B cell (primary cell): ENCODE results near the gene CYP27C1. TPM values are rescaled to one million over a fixed set of nuclear protein-coding genes. Genes with fewer than 3 reads are reported as not detected.

Source experiments
- ATAC-seq: fragments of 200-7000 bp; cut with Tn5 transposase; one replicate; pipeline ENCODE4 v1.10.0; 2021; ENCODE audit warnings: low read depth, mild to moderate bottlenecking, moderate number of reproducible peaks, moderate library complexity
- CTCF ChIA-PET: fragments of 350-600 bp; sonication (Branson Sonifier 250); formaldehyde crosslinking; loops from one replicate; lab custom pipeline; 2021; ENCODE audit warnings: antibody characterized with exemption, inconsistent platforms; lab: Charles Lee
- POLR2A ChIA-PET: fragments of 350-600 bp; sonication (Branson Sonifier 250); formaldehyde crosslinking; loops from one replicate; lab custom pipeline; 2021; ENCODE audit warnings: antibody characterized with exemption; lab: Charles Lee
- DNase-seq: peaks from one replicate; pipeline ENCODE4 v3.0.0; 2013
- H2AFZ ChIP-seq: 2 replicates; pipeline ENCODE4 v1.6.1; 2012; ENCODE audit warnings: mild to moderate bottlenecking, low read depth, low read length; ENCODE audit not compliant: insufficient read depth, poor library complexity, severe bottlenecking
- H3K27ac ChIP-seq, 2 donors: 1 replicate in 1 of 2; 2 replicates in 1 of 2; pipeline ENCODE4 v1.5.1; 2012 to 2013; ENCODE audit warnings: low read length in 2 of 2, mild to moderate bottlenecking in 2 of 2, moderate library complexity in 1 of 2
- H3K27me3 ChIP-seq, 4 experiments: fragments of 200-600 bp in 1 of 4; sonication (generic) in 1 of 4; replicated peaks in 1 of 4; 1 replicate in 2 of 4; 2 replicates in 2 of 4; pipeline versions ENCODE4 v1.6.1 to v1.7.0; 2013 to 2016; ENCODE audit warnings: low read length in 3 of 4, mild to moderate bottlenecking in 2 of 4, mixed read lengths in 1 of 4, moderate library complexity in 1 of 4; ENCODE audit not compliant: insufficient read depth in 4 of 4, control insufficient read depth in 3 of 4; ENCODE audit errors: control extremely low read depth in 1 of 4
- H3K36me3 ChIP-seq, 2 experiments: replicated peaks in 1 of 2; 1 replicate in 1 of 2; 2 replicates in 1 of 2; pipeline versions ENCODE4 v1.6.1 to v1.7.1; 2013; ENCODE audit warnings: low read length in 1 of 2; ENCODE audit not compliant: insufficient read depth in 2 of 2, control insufficient read depth in 1 of 2; ENCODE audit errors: control extremely low read depth in 1 of 2, extremely low read depth in 1 of 2
- H3K4me1 ChIP-seq, 2 donors: fragments of 200-600 bp in 1 of 2; sonication (generic) in 1 of 2; 1 replicate in 1 of 2; 2 replicates in 1 of 2; pipeline versions ENCODE4 v1.5.1 to v1.6.1; 2013 to 2017; ENCODE audit warnings: low read length in 2 of 2; ENCODE audit not compliant: control insufficient read depth in 2 of 2, insufficient read depth in 2 of 2
- H3K4me2 ChIP-seq: replicated peaks from 2 replicates; pipeline ENCODE3; 2012; ENCODE audit warnings: mild to moderate bottlenecking, low read depth, low read length; ENCODE audit not compliant: poor library complexity, severe bottlenecking
- H3K4me3 ChIP-seq, 5 experiments: fragments of 200-600 bp in 1 of 5; sonication (generic) in 1 of 5; 1 replicate in 3 of 5; 2 replicates in 2 of 5; pipeline versions ENCODE4 v1.5.1 to v1.7.0; 2011 to 2016; ENCODE audit warnings: low read length in 4 of 5, mild to moderate bottlenecking in 4 of 5, low read depth in 2 of 5, control low read depth in 1 of 5, moderate library complexity in 1 of 5; ENCODE audit not compliant: insufficient read depth in 1 of 5; ENCODE audit errors: control extremely low read depth in 1 of 5, extremely low read depth in 1 of 5
- H3K79me2 ChIP-seq: fragments of 200-600 bp; sonication (generic); one replicate; pipeline ENCODE4 v1.6.0; 2016; ENCODE audit warnings: low read length; ENCODE audit not compliant: control insufficient read depth, insufficient read depth
- H3K9ac ChIP-seq: fragments of 200-600 bp; sonication (generic); 2 replicates; pipeline ENCODE4 v1.6.1; 2017; ENCODE audit warnings: mild to moderate bottlenecking, low read length, moderate library complexity
- H3K9me3 ChIP-seq, 3 donors: one replicate each; pipeline versions ENCODE4 v1.6.1 to v1.7.1; 2013; ENCODE audit warnings: low read length in 2 of 3; ENCODE audit not compliant: control insufficient read depth in 2 of 3, insufficient read depth in 1 of 3; ENCODE audit errors: control extremely low read depth in 1 of 3
- H4K20me1 ChIP-seq: 2 replicates; pipeline ENCODE4 v1.6.0; 2012; ENCODE audit warnings: mild to moderate bottlenecking, low read length; ENCODE audit not compliant: insufficient read depth, control insufficient read depth, poor library complexity, severe bottlenecking
- H3K27ac Mint-ChIP-seq: one replicate; pipeline ENCODE4 v1.8.0; 2021; ENCODE audit warnings: mixed read lengths
- H3K27me3 Mint-ChIP-seq: one replicate; pipeline ENCODE4 v1.8.0; 2021; ENCODE audit warnings: mixed read lengths
- H3K4me1 Mint-ChIP-seq: one replicate; pipeline ENCODE4 v1.8.0; 2021; ENCODE audit warnings: mixed read lengths
- H3K4me3 Mint-ChIP-seq: one replicate; pipeline ENCODE4 v1.8.0; 2021; ENCODE audit warnings: mixed read lengths
- H3K9me3 Mint-ChIP-seq: one replicate; pipeline ENCODE4 v1.8.0; 2022; ENCODE audit warnings: mixed read lengths; ENCODE audit not compliant: insufficient read depth
- CTCF ChIP-seq: fragments of 200-600 bp; IDR thresholded peaks from one replicate; pipeline ENCODE4 v1.8.0; 2022; ENCODE audit warnings: antibody characterized with exemption, mild to moderate bottlenecking
- EZH2 ChIP-seq: IDR thresholded peaks from 2 replicates; pipeline ENCODE4 v1.6.1; 2012; ENCODE audit warnings: borderline replicate concordance, low read depth, mild to moderate bottlenecking, moderate library complexity, low read length; ENCODE audit not compliant: insufficient read depth, poor library complexity, severe bottlenecking
- WGBS: methylation state at CpG from one replicate; pipeline ENCODE4 v1.1.5; 2013; ENCODE audit warnings: missing lambda C conversion rate; ENCODE audit not compliant: insufficient coverage; 5-methylcytosine and 5-hydroxymethylcytosine counted together
- intact Hi-C: fragments of 100-400 bp; cut with micrococcal nuclease; formaldehyde crosslinking; loops from one replicate; pipeline ENCODE4 v1.10.0; 2022
- polyA plus RNA-seq: library from polyadenylated mRNA; depleted of rRNA; stranded (reverse); fragments of >200 nt; gene quantifications from 2 replicates; pipeline ENCODE4 v1.2.3, GENCODE V29; 2012
- total RNA-seq, 2 donors: library from RNA; stranded (reverse); fragments of 120-200 nt in 1 of 2; gene quantifications; 1 replicate in 1 of 2; 2 replicates in 1 of 2; pipeline versions ENCODE4 v1.2.3 to v1.2.4, GENCODE V29; 2013 to 2022

CYP27C1 gene
- total and polyA plus RNA-seq, 2 donors (not counting 1 experiment from before 2014, with no cell fraction given) = not detected

GRCh38 chr2:127226520-127227263, 6.6 kb upstream of the CYP27C1 start:
- no peak overlapping the region for H3K4me3 ChIP-seq
- H3K9me3 Mint-ChIP-seq = peaks cover 4% of the 10 kb centered on the region
- peaks cover 45% of the 10 kb centered on the region for H3K27me3 Mint-ChIP-seq
- CTCF ChIA-PET = no interaction called here
- no peak overlapping the region for H3K9ac ChIP-seq
- no peak overlapping the region for H3K4me3 Mint-ChIP-seq
- POLR2A ChIA-PET = no interaction called here
- no peaks in the 10 kb centered on the region for H3K79me2 ChIP-seq
- H3K9me3 ChIP-seq = peaks cover 0 to 16% (median 7%) of the 10 kb centered on the region in 3 donors
- H3K4me2 ChIP-seq = no peak overlapping the region
- peaks cover 0 to 31% (median 13%) of the 10 kb centered on the region in 4 experiments for H3K27me3 ChIP-seq
- H3K27ac Mint-ChIP-seq = no peak overlapping the region
- no peak overlapping the region for H2AFZ ChIP-seq
- WGBS = 38% methylated on average over 5 of the region's 10 CpGs
- no peaks in the 10 kb centered on the region for H3K4me1 Mint-ChIP-seq
- no peak overlapping the region for H3K27ac ChIP-seq
- H3K4me1 ChIP-seq = no peaks in the 10 kb centered on the region
- DNase-seq (no peak), ATAC-seq (no peak)
- intact Hi-C loops = no loop called here
- H4K20me1 ChIP-seq = no peaks in the 10 kb centered on the region
- no peak for TF ChIP-seq CTCF
- no peak for TF ChIP-seq EZH2
- no peaks in the 10 kb centered on the region for H3K36me3 ChIP-seq

- H3K4me3 Mint-ChIP-seq = no peak overlapping the region
- Histone ChIP-seq H3K4me2 (no peak overlapping the region), H3K27ac (no peak overlapping the region), H2AFZ (no peak overlapping the region), H3K36me3 (no peaks in the 10 kb centered on the region), H3K27me3 (peaks cover 0 to 35% (median 15%) of the 10 kb centered on the region in 4 experiments), H3K79me2 (no peaks in the 10 kb centered on the region), H4K20me1 (no peaks in the 10 kb centered on the region), H3K9me3 (peaks cover 0 to 20% (median 7%) of the 10 kb centered on the region in 3 donors), H3K9ac (no peak overlapping the region), H3K4me3 (no peak overlapping the region), H3K4me1 (peaks cover 0 to under 1% of the 10 kb centered on the region in 2 donors)
- TF ChIP-seq CTCF = no peak
- TF ChIP-seq EZH2 = no peak
- no peak for ATAC-seq
- intact Hi-C loops = no loop called here
- POLR2A ChIA-PET = no interaction called here
- CTCF ChIA-PET = no interaction called here
- no peaks in the 10 kb centered on the region for H3K4me1 Mint-ChIP-seq
- no peak overlapping the region for H3K27ac Mint-ChIP-seq
- DNase-seq = no peak
- H3K9me3 Mint-ChIP-seq = peaks cover 4% of the 10 kb centered on the region
- peaks cover 45% of the 10 kb centered on the region for H3K27me3 Mint-ChIP-seq
- 86% methylated on average over 7 of the region's 9 CpGs for WGBS
These were observed 6.0 kb upstream of the CYP27C1 start for GRCh38 chr2:127226132-127226519.
